Activated CD4-positive, alpha-beta T cell treated with anti-CD3 and anti-CD28 coated beads, Interleukin-2, amount 50 U/mL, for 16 hours (primary cell): Measurements from ENCODE around the gene NCKAP5.

Experiments used
- DNase-seq: peaks from one replicate; pipeline ENCODE4 v3.0.0-alpha.2; 2020

NCKAP5 gene

DNA sequence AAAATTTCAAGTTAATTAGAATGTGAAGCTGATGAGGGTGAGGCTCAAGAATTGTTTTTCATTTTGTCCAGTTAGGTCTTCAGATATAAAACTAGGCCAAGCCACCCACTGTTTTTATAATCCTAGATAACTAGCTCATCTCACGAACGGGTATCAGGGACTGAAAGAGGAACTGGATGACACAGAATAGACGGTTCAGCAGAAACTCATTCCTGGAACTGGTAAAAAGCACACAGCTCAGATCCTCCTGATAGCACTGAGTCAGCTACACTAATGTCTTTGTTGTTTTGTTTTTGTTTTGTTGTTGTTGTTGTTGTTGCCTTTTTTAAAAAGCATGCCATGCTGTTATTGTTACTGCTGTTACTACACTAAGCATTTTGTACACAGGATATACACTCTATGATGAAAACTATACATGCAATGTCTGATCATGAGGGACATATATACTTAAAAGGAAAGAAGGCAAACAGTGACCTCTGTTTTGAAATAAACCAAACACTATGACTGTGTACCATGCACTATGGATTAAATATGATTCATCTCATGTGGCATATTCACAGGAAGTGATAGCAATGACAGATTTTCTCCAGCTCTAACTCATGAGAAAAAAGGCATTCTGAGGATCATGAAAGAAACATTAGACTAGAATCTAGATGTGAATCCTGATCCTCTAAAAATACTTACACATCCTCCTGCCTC is 437.6 kb downstream of the NCKAP5 start:
- no peak for DNase-seq

DNA sequence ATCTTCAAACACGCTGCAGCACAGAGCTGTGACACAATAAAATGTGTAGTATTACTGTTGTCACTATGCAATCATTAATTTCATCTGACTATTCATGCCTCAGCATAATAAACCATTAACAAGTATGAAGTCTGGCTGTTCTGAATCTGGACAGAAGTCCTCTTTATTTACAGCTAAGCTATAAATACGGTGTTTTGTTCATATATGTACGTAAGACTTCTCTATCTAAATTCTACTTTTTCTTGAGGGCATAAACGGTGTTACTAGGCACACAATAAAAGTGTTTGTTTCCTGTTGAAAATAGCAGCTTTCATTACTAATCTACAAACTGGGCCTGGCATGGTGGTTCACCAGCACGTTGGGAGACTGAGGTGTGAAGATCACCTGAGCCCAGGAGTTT is 443.8 kb downstream of the NCKAP5 start:
- DNase-seq: no peak

DNA sequence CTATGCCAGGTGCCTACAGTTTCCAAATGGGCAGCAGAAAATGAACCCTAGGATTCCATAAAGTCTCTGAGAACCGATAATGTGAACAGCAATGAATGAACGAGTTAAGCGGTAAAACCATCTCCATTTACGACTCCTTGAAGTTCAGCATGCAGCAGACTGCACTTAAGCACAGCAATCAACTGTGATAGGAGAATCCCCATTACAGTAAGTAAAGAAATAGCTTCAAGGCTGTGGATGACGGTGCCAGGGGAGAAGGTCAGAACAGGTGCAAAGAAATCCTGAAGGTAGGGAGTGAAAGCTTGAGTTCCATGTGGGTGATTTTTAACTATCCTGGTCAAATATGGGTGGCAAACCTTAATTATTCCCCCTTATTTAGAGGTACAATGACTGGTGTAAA is 444.4 kb downstream of the NCKAP5 start:
- DNase-seq: no peak

DNA sequence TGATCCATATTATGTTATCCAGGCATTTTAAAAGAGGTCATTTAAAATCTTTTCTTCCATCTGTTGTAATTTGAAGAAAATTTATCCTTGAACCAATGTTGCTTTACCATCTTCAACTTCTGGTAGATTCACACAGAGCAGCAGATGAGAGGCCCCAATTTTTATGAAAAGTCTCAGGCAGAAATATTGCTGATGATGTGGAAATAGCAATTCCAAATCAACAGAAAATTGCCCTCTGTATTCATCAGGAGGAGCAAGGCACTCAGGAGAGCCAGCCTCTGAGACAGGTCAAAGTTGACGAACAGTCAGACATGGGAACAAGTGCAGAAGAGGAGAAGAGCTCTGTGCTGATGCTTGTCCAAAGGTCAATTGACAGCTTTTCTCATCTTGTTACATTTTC is 444.9 kb downstream of the NCKAP5 start:
- DNase-seq: no peak

DNA sequence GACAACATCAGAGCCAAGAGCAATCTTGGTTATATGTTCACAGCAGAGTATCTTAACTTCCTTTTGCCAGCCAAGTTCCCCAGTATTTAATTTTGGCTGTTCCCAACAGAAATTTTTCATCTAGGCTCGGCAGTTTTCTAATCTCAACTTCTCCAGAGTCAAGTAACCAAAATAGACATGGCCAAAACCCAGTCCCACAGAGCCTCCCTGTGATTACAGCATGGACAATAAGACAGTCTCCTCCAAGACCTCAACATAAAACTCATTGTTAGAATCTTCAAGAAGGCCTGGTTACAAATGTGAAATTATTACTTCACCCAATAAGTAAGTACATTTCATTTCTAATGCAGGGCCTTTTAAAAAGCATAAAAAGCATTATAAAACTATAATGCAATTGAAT is 445.7 kb downstream of the NCKAP5 start:
- no peak for DNase-seq

DNA sequence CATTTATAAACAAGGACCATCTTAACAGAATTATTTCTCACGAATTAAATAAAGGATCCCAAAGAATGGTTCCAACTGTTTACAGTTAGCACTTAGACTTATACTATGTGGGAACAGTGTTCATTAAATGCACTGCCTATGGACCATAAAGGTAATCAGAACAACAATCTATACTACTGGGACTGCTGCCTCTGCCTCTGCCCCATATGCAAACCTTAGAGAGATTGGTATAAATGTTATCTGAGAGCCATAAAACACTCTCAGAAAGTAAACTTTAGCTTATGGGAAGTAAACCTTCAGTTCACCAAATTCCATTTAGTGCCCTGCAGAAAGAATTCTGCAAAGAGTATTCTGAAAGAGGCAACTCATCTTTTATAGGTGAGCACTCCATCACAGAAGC is 448.0 kb downstream of the NCKAP5 start:
- DNase-seq: no peak

DNA sequence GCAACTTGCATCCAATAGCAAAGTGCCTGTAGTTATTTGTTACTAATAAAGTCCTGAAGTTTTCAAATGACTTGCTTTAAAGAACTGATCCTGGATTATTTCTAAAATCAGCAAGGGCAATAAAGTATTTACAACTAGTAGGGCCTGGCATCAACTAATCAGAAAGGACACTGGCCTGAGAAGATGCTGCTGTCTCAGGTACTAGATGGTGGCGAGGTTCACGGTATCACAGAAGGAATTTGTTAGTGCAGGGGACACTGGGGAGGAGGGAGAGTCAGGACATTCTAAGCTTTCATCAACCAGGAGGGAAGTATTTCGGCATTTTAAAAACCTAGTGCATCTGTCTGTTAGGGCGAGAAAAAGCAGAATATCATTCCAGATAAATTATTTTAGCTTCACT is 458.1 kb downstream of the NCKAP5 start:
- no peak for DNase-seq

DNA sequence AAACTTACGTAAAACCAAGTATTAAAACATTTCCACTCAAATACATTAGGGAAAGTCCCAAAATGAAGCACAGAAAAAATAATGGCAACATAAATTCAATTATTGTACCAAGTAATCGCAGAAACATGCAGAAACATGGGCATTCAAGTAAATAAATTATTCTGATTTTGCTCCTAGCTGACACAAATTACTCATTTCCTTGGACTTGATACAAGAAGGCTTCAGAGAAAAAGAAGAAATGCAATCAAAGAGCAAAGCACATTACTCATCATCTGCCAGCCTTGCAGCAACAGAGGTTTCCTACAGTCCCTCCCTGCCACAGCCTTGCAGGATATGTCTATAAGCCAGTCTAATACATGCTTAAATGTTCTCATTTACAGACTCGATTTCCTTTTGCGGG is 458.5 kb downstream of the NCKAP5 start:
- no peak for DNase-seq

DNA sequence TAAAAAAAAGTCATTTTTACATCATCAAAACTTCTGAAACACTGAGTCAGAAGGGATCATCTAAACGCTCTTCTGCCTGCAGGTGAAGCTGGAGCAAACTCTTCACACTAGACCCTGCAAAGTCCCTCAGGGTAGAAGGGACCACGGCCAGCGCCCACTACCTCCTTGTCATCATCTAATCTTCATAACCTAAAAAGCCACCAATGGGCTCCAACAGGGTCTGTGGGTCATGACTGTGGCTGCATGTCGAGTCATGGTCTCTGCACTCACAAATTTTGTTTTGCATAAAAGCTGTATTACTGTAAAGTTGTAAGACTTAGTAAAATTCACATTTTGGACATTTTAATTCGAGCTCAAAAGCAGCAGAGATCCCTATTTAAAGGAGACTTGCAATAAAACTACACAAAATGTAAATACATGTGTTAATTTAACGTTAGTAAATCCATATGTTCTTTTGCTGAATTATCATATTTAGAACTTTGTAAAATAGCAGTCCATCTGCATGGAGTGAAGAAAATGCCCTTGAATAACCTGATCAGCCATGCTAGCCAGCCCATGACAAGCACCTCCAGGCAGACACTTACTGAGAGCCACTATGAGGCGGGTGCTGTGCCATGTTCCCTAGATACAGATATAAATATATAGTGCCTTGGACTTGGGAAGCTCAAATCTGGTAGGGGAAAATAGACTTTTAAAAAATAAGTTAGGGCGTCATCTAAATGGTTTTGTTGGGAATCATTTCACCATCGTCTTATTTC is 461.0 kb downstream of the NCKAP5 start:
- DNase-seq: no peak

DNA sequence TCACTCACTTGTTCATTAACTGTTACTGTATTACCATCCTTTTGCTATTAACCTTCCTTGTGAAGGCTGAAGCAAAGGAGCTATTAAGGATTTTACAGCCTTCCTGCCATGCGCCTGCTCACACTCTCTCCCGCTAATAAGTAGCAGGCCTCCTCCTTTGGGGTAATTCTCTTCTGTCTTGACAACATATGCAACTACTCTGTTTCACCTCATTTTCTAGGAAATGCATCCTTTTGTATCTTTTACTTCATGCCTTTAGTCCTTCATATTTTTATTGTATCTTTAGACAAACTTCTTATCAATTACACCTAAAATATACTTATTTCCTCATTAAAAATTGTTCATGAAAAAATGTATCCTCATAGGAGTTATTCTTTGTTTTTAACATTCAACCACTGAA is 463.4 kb downstream of the NCKAP5 start:
- DNase-seq: no peak

DNA sequence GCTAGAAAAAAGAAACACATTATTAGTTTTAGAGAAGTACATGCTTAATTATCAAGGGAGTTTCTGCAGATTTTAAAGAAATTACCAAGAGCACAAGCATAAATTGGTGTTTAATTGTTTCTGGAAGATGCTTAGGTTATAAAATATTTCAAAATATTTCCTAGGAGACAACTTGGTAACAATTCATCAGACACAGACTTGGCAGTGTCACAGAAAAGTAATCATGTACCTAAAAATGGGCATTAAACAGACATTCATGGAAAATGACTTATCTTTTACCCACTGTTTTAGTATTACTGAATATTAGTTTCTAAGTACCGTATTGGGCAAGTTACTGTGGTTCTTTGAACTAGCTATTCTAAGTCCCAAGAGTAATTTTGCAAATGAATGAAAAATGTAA is 469.5 kb downstream of the NCKAP5 start:
- no peak for DNase-seq

DNA sequence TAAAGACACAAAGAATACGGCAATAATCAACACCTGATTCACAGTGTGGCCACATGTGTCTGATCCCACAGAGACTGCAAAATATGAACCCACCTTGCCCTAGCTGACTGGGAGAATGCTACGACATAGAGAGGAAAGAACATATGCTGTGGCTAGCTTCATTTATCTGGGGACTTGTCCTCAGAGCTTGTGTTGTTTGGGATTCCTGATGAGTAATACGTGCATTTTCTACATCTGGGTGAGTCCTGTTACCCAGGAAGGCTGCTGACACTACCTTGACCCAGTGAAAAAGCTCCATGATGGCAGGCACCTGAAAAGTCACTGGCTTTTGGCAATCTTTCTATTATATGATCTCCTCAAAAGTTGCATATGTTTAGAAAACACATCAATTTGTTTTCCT is 470.6 kb downstream of the NCKAP5 start:
- DNase-seq: no peak

DNA sequence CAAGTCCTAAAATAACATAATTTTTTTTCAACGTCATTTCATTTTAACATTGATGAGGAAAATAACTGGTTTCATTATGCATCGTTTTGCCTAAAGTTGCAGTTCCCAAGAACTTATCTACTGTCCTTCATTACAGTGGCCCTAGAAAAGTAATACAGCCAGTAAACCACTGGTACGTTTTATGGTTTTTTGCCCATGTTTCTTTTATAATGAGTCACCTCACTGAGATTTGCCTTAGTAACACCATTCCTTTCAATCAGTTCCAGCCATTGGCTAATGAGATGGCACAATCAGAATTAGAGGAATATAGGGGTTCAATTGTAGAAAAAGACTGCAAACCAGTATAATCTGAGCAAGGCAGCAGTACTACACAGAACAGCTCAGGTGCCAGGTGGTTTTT is 475.7 kb downstream of the NCKAP5 start:
- DNase-seq: no peak

DNA sequence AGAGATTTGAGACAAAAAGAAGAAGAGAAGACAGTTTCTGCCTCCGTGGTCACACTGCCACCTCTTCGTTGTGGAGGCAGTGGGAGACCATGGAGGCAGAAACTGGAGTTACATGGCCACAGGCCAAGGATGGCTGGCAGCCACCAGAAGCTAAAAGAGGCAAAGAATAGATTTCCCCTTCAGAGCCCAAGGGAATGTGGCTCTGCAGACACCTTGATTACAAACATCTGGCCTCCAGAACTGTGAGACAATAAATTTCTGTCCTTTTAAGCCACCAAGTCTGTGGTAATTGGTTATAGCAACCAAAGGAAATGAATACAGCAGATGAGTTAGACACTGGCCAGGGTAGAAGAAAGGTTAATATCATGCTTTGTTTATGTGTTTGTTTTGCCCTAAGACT is 477.9 kb downstream of the NCKAP5 start:
- DNase-seq: no peak

DNA sequence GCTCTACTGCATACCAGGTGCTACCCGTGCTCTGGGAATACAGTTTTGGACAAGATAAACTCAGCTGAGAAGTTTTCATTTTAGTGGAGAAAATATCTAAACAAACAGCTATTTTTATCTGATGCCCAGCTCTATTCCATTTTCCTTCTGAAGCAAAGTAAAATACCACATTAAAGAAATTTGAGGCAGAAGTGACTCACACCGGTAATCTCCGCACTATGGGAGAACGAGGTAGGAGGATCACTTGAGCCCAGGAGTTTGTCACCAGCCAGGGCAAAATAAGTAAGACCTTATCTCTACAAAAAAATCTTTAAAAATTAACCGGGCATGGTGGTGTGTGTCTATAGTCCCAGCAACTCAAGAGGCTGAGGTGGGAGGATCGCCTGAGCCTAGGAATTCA is 482.1 kb downstream of the NCKAP5 start:
- no peak for DNase-seq

DNA sequence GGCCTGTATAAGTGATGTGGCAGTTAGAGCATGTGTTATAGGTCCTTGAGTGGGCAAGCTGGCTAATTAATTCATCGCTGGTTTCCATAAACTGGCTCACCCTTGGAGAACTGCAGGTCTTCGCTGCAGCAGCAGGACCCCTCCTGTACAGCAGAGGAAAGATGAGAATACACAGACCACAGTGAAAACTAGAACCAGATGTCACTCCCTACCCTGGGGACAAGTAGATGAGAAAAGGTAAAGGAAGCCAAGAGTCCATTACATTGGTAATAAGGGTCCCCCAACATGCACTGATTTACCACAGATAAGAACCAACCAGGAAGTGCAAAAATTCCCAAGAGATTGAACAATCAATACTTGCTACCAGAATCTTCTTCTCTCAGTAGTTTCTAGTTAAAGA is 482.6 kb downstream of the NCKAP5 start:
- DNase-seq: no peak

DNA sequence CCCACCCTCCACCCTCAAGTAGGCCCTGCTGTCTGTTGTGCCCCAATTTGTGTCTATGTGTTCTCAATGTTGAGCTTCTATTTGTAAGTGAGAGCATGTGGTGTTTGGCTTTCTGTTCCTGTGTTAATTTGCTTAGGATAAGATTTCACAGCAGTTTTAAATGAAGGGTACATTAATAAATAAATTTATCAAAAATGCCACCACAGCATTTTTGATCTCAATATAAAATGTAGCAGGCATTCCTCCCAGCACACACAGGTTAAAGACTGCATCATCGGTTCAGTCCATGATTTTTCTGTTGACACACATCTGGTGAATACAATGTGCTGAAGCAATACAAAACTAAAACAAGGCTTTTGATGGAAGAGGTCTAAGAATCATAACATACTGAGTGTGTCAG is 486.2 kb downstream of the NCKAP5 start:
- no peak for DNase-seq

DNA sequence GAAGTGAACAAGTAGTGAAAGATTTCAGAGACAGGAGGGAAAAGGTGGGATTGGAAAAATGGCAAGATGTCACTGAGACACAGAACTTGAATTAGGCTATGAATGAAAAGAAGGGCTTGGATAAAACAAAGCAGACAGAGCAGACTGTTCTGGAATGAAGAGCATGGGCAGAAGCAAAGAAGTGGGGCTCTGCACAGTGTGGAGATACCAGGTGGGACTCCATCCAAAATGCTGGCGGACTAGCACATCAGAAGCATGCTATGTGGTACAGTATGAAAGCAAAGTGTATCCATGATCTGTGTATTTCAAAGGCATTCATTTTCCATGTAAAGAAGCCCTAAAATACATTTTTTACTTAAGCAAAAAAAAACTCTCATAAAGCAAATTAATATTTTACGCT is 487.4 kb downstream of the NCKAP5 start:
- no peak for DNase-seq

DNA sequence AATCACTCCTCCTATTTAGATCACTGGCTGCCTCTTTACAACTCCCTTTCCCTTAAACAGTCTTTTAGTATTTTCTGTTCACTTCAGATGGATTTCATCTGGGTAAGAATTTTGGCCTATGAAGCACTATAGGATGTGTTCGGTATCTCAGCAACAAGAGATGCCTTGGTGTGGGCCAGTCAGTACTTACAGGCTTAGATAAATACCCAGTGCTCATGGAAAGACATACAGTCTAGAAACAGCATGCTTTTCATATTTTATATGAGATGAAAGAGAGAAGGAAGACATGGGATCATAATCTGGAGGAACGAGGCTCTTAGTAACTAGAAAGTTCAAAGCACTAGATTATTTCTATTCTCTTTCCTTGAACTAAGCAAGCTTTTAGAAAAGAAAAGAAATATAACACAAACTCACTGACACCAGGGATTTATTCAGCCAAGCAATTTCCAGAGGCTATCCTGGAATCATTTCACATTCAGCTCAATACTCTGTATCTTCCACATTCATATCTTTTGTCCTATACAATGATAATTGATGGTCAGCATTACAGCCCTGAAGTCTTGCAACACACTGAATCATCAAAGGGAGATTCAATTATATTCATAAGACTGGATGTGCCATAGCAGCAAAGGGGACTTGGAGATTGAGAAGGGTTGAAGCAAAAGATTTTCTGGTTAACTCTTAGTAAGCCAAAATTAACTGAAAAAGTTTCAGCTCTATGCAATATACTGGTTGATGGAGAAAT is 489.4 kb downstream of the NCKAP5 start:
- DNase-seq: no peak

DNA sequence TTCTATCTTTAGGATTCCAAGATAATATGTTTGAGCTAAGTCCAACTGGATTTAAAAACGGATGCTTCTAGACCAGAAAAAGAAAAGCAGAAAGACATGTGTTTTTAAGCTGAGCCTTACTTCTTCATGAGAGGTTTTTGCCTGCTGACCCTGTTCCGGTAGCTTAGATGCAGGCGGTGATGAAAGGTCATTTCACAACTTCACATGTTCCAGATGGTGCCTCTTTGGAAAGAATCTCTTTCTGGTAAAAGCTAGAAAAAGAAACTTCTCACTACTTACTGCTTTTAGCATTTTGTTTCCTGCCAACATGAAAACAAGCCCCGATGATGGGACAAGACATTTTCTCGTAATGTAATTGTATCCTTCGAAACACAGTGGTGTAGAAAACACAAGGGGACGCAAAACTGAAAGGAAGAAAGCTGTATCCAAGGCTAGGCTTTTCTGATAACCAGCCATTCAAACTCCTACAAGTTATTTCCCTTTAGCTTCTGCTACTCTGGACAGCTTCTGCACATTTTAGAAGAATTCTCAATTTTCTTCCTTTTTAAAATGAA is 490.9 kb downstream of the NCKAP5 start:
- DNase-seq: no peak

DNA sequence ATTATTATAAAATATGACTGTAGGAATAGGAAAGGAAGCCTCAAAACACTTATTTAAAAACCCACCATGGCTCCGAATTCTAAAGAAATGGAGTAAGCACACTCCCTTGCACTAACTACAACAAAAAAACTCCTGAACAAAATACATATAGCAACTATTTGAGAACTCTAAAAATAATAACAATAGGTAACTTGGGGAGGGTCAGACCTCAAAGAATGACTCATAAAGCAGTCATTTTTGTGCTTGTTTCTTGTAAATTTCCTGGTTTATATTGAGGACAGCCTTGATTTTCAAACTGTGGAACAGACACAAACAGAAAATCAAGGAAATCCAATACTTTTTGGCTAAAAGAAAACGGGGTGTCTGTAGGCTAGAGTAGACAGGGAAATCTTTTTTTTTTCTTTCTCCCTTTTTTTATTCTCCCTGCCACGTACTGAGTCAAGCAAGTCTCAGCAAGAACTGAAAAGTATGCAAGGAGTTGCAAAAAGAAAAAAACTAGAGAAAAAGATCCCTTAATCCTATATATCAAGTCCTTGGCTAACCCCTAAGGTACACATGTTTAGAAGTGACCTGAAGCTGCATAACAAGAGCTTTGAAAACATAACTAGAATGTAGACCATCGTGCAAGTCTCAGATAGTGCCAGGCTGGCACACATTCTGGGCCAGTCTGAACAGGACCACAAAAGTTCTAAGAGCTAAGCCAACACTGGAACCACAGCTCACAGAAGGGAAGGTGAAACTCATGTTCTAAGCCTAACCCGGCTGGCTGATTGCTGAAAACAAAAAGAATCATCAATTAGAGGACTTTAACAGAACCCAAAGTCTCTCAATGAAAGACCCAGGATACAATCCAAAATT is 495.2 kb downstream of the NCKAP5 start:
- DNase-seq: no peak

DNA sequence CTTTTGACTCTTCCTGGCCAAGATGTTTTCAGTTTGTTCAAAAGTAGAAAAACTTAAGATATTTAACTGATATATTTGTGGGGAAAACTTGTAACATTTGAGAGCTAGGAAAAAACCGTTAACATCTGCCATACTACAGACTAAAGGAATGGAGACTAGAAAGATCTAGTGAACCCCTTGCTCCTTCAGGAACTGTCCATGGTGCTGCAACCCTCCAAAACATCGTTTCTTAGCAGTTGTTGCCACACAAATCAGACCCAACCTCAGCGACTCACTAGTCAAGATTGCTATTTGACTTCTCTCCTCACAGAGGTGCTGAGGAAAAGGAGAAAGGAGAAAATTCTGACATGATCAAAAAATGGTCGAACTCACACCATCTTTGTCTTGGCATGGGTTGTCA is 504.5 kb downstream of the NCKAP5 start:
- DNase-seq: no peak
